Adrenal gland (tissue), 19 donors: ENCODE data around the gene DYNLL1. TPM values are rescaled to one million over a fixed set of nuclear protein-coding genes. Genes with fewer than 3 reads are reported as not detected.
"Not testable (repeated sequence)": the region's sequence is repeated elsewhere in the genome, so short reads cannot be mapped to it uniquely, and the experiment has no call there.

Source experiments
- DNase-seq, 7 donors: peaks; one replicate each; pipeline ENCODE4 v3.0.0-alpha.2; 2019 to 2020
- H3K27ac ChIP-seq, 5 donors: fragments of 200-600 bp; sonication (generic) in 4 of 5; 1 replicate in 3 of 5; 2 replicates in 2 of 5; pipeline versions ENCODE4 v1.5.1 to v1.8.0; 2016 to 2020; ENCODE audit warnings: mild to moderate bottlenecking in 1 of 5
- H3K27me3 ChIP-seq: fragments of 200-600 bp; 2 replicates; pipeline ENCODE4 v1.8.0; 2021
- H3K36me3 ChIP-seq, 2 donors: fragments of 200-600 bp; replicated peaks in 1 of 2; 1 replicate in 1 of 2; 2 replicates in 1 of 2; pipeline versions ENCODE4 v1.5.1 to v1.8.0; 2018 to 2022
- H3K4me1 ChIP-seq, 2 donors: fragments of 200-600 bp; replicated peaks in 1 of 2; 1 replicate in 1 of 2; 2 replicates in 1 of 2; pipeline versions ENCODE4 v1.5.1 to v1.8.0; 2018 to 2021
- H3K4me3 ChIP-seq, 4 donors: fragments of 200-600 bp; sonication (generic) in 3 of 4; one replicate each; pipeline ENCODE4 v1.5.1; 2016 to 2018
- H3K9me3 ChIP-seq, 3 donors: fragments of 200-600 bp; sonication (generic) in 1 of 3; replicated peaks in 1 of 3; 1 replicate in 2 of 3; 2 replicates in 1 of 3; pipeline versions ENCODE4 v1.5.1 to v1.8.0; 2016 to 2021
- CTCF ChIP-seq, 6 experiments: fragments of 450-650 bp in 4 of 6; fragments of 200-600 bp in 2 of 6; sonication (generic) in 1 of 6; IDR thresholded peaks; 1 replicate in 5 of 6; 2 replicates in 1 of 6; pipeline versions ENCODE4 v1.5.1 to v1.8.0; 2016 to 2021; ENCODE audit warnings: antibody characterized with exemption in 6 of 6, mild to moderate bottlenecking in 2 of 6, moderate library complexity in 1 of 6
- POLR2A ChIP-seq, 2 donors: fragments of 450-650 bp; IDR thresholded peaks; one replicate each; pipeline ENCODE4 v1.6.1; 2017; ENCODE audit warnings: antibody characterized with exemption in 2 of 2, mild to moderate bottlenecking in 2 of 2, moderate library complexity in 1 of 2
- WGBS, 4 donors: extraction: QIAGEN DNeasy Blood & Tissue Kit in 2 of 4; methylation state at CpG; one replicate each; pipeline versions ENCODE4 v1.1.5 to v1.1.7; 2013 to 2017; 5-methylcytosine and 5-hydroxymethylcytosine counted together
- intact Hi-C, 2 donors: fragments of 100-400 bp; cut with DNase I; formaldehyde crosslinking; loops; one replicate each; pipeline versions ENCODE4 v1.14.1 to v1.15.0; 2022 to 2023
- long read RNA-seq, 10 donors: library from polyadenylated mRNA in 3 of 10; unstranded in 2 of 10; stranded (forward) in 1 of 10; transcript quantifications; one replicate each; pipeline ENCODE4 v2.0.0 and lab custom pipeline, GENCODE V29; 2021 to 2026
- polyA plus RNA-seq, 3 donors: library from polyadenylated mRNA; stranded (reverse); fragments of 200-250 nt in 2 of 3; fragments of 350-450 nt in 1 of 3; fragmentation: Illumina TruSeq in 1 of 3; extraction: RNeasy Lipid Tissue Mini Kit (QIAGEN cat#74804) in 1 of 3; gene quantifications; one replicate each; pipeline ENCODE4 v1.2.3, GENCODE V29; 2013 to 2014
- total RNA-seq, 9 donors: library from RNA; depleted of rRNA in 4 of 9; stranded (reverse); fragments of >200 nt in 4 of 9; fragments of 120-200 nt in 1 of 9; fragmentation: NEBNext Ultra II Directional in 1 of 9; extraction: Animal tissue kit (Norgen Biotek cat#: 25700) in 1 of 9; gene quantifications; one replicate each; pipeline versions ENCODE4 v1.1.0 to v1.2.4, GENCODE V29; 2013 to 2023
- donor health status: healthy with polysubstance abuse.
- donor health status: Bipolar disorder and iron deficiency.
- donor health status: DM: yes; HTN: yes; CAD: no.
- donor health status: DM: no; HTN: no; CAD: no.
- donor health status: DM: no; HTN: no; CAD: no.
- donor health status: DM: yes; HTN: yes; CAD: no.

DYNLL1 gene
- 100 to 1,000 TPM; 168 to 463 (median 304) TPM for total RNA-seq
- polyA plus RNA-seq: 100 to 1,000 TPM; 301 to 378 (median 335) TPM
- long read RNA-seq, donor 1, transcript DYNLL1-202 (3 exons, 697 nt): minor isoform, 10 of 273 reads
- long read RNA-seq, donor 1, transcript DYNLL1-210 (1 exons, 670 nt): minor isoform, 22 of 273 reads
- long read RNA-seq, donor 1, transcript DYNLL1-207 (2 exons, 719 nt): minor isoform, 13 of 273 reads
- long read RNA-seq, donor 1, transcript DYNLL1-201 (3 exons, 720 nt): major isoform, 211 of 273 reads
- long read RNA-seq, donor 1, partial matches to known transcripts: 10 of 273 reads
- long read RNA-seq, donor 1, other reads (novel, unspliced or antisense): 0 of 273 reads
- long read RNA-seq, donor 2, transcript DYNLL1-210 (1 exons, 670 nt): minor isoform, 20 of 197 reads
- long read RNA-seq, donor 2, transcript DYNLL1-201 (3 exons, 720 nt): major isoform, 146 of 197 reads
- long read RNA-seq, donor 2, transcript DYNLL1-202 (3 exons, 697 nt): minor isoform, 9 of 197 reads
- long read RNA-seq, donor 2, transcript DYNLL1-207 (2 exons, 719 nt): minor isoform, 13 of 197 reads
- long read RNA-seq, donor 2, partial matches to known transcripts: 0 of 197 reads
- long read RNA-seq, donor 2, other reads (novel, unspliced or antisense): 0 of 197 reads
- long read RNA-seq, donor 3, transcript DYNLL1-210 (1 exons, 670 nt): minor isoform, 30 of 190 reads
- long read RNA-seq, donor 3, transcript DYNLL1-202 (3 exons, 697 nt): minor isoform, 9 of 190 reads
- long read RNA-seq, donor 3, transcript DYNLL1-207 (2 exons, 719 nt): minor isoform, 12 of 190 reads
- long read RNA-seq, donor 3, transcript DYNLL1-201 (3 exons, 720 nt): major isoform, 131 of 190 reads
- long read RNA-seq, donor 3, partial matches to known transcripts: 0 of 190 reads
- long read RNA-seq, donor 3, other reads (novel, unspliced or antisense): 0 of 190 reads
- long read RNA-seq, donor 4, transcript DYNLL1-201 (3 exons, 720 nt): major isoform, 63 of 81 reads
- long read RNA-seq, donor 4, partial matches to known transcripts: 0 of 81 reads
- long read RNA-seq, donor 4, other reads (novel, unspliced or antisense): 4 of 81 reads
- long read RNA-seq, donor 5, transcript DYNLL1-203 (3 exons, 814 nt): minor isoform, 6 of 170 reads
- long read RNA-seq, donor 5, transcript DYNLL1-202 (3 exons, 697 nt): minor isoform, 8 of 170 reads
- long read RNA-seq, donor 5, transcript DYNLL1-201 (3 exons, 720 nt): major isoform, 151 of 170 reads
- long read RNA-seq, donor 5, partial matches to known transcripts: 0 of 170 reads
- long read RNA-seq, donor 5, other reads (novel, unspliced or antisense): 2 of 170 reads
- long read RNA-seq, donor 6, transcript DYNLL1-201 (3 exons, 720 nt): major isoform, 80 of 97 reads
- long read RNA-seq, donor 6, transcript DYNLL1-202 (3 exons, 697 nt): minor isoform, 6 of 97 reads
- long read RNA-seq, donor 6, partial matches to known transcripts: 0 of 97 reads
- long read RNA-seq, donor 6, other reads (novel, unspliced or antisense): 3 of 97 reads
- long read RNA-seq, donor 7, transcript DYNLL1-201 (3 exons, 720 nt): major isoform, 95 of 134 reads
- long read RNA-seq, donor 7, transcript DYNLL1-202 (3 exons, 697 nt): minor isoform, 6 of 134 reads
- long read RNA-seq, donor 7, transcript DYNLL1-210 (1 exons, 670 nt): minor isoform, 18 of 134 reads
- long read RNA-seq, donor 7, transcript DYNLL1-207 (2 exons, 719 nt): minor isoform, 9 of 134 reads
- long read RNA-seq, donor 7, partial matches to known transcripts: 0 of 134 reads
- long read RNA-seq, donor 7, other reads (novel, unspliced or antisense): 0 of 134 reads
- long read RNA-seq, donor 8, transcript DYNLL1-202 (3 exons, 697 nt): minor isoform, 10 of 224 reads
- long read RNA-seq, donor 8, transcript DYNLL1-201 (3 exons, 720 nt): major isoform, 175 of 224 reads
- long read RNA-seq, donor 8, transcript DYNLL1-207 (2 exons, 719 nt): minor isoform, 10 of 224 reads
- long read RNA-seq, donor 8, transcript DYNLL1-210 (1 exons, 670 nt): minor isoform, 21 of 224 reads
- long read RNA-seq, donor 8, partial matches to known transcripts: 0 of 224 reads
- long read RNA-seq, donor 8, other reads (novel, unspliced or antisense): 0 of 224 reads
- long read RNA-seq, donor 9, transcript DYNLL1-201 (3 exons, 720 nt): major isoform, 169 of 235 reads
- long read RNA-seq, donor 9, transcript DYNLL1-203 (3 exons, 814 nt): minor isoform, 6 of 235 reads
- long read RNA-seq, donor 9, transcript DYNLL1-210 (1 exons, 670 nt): minor isoform, 34 of 235 reads
- long read RNA-seq, donor 9, transcript DYNLL1-207 (2 exons, 719 nt): minor isoform, 18 of 235 reads
- long read RNA-seq, donor 9, partial matches to known transcripts: 0 of 235 reads
- long read RNA-seq, donor 9, other reads (novel, unspliced or antisense): 0 of 235 reads
- long read RNA-seq, donor 10, transcript DYNLL1-201 (3 exons, 720 nt): major isoform, 51 of 70 reads
- long read RNA-seq, donor 10, transcript DYNLL1-210 (1 exons, 670 nt): minor isoform, 12 of 70 reads
- long read RNA-seq, donor 10, partial matches to known transcripts: 0 of 70 reads
- long read RNA-seq, donor 10, other reads (novel, unspliced or antisense): 0 of 70 reads

DNA sequence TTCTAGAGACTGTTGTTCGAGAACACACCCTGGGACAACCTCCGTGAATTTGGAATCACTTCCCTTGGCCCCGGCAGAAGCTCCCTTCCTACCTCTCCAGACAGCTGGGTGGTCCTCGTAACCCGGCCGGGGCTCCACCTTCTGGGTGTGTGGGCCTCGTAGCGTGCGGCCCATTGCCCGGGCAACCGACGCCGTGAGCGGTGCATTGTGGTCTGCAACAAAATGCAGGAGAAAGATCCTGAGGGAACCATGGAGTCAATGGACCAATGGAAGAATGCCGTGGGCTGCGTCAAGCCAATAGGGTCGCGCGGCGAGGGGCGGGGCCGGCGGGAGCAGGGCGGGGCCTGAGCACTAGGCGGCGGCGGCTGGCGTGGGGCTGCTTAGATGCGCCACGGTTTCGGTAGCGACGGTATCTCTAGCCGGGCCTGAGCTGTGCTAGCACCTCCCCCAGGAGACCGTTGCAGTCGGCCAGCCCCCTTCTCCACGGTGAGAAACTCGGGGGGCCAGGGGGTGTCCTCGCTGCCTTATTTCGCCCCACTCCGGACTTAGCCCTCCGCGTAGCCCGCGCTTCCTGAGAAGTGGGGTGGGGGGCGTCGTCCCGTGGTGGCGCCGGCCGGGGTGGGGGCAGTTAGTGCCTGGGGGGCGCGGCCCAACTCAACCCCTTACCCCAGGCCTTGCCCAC is at the start of gene DYNLL1:
Gene DYNLL1 (plus strand): TSS at position 383 of the 682 bp plus-strand sequence. CDS start 309 bp downstream, outside the sequence.
- intact Hi-C loops: no loop called here
- 0 to 4% (median 1%) methylated on average over 13 to 53 of the region's 53 CpGs for WGBS, 4 donors
- DNase-seq: peak; percentile 96 to 99 (median 97)
- TF ChIP-seq CTCF (IDR thresholded peaks at IDR 0.05) (peak in 3 of 6 experiments; percentile 16 to 32 (median 29)), POLR2A (IDR thresholded peaks at IDR 0.05) (peak; percentile 80 to 91)
- peak within 1 kb of the TSS in 4 of 5 donors; percentile 63 to 90 (median 82) for H3K27ac ChIP-seq
- H3K27me3 ChIP-seq: no peaks in the 10 kb centered on the region
- peak within 1 kb of the TSS; percentile 38 to 91 (median 77) for H3K4me3 ChIP-seq
- peaks cover 0 to 15% of the 10 kb centered on the region in 2 donors for H3K36me3 ChIP-seq
- peaks cover 15 to 22% of the 10 kb centered on the region in 2 donors for H3K4me1 ChIP-seq
- H3K9me3 ChIP-seq: no peaks in the 10 kb centered on the region

DNA sequence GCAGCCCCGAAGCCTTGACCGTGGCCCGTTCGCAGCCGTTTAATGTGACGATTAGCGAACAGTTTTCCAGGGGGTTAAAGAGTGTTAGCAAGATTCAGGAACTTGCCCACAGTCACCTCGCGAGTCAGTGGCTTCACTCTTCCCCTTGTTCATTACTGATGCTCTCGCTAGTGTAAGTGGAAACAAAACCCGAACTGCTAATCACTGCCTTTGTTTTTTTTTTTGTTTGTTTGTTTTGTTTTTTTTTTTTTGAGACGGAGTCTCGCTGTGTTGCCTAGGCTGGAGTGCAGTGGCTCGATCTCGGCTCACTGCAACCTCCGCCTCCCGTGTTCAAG is 49.1 kb upstream of the DYNLL1 start:
- intact Hi-C loops: not testable (repeated sequence)
- peaks cover 0 to 40% of the 10 kb centered on the region in 2 donors for H3K36me3 ChIP-seq

GRCh38 chr12:120447992-120448391 is 47.9 kb upstream of the DYNLL1 start:
- H3K36me3 ChIP-seq: peaks cover 0 to 31% of the 10 kb centered on the region in 2 donors
- DNase-seq: no peak
- WGBS, 4 donors: 94 to 97% (median 96%) methylated on average over 4 of the region's 4 CpGs

More for the DNA sequence above, 49.1 kb upstream of the DYNLL1 start:
- peak overlapping the region; percentile 37 to 95 (median 82) for H3K27ac ChIP-seq
- peak overlapping the region; percentile 35 to 92 (median 67) for H3K4me3 ChIP-seq
- H3K27me3 ChIP-seq, H3K9me3 ChIP-seq, DNase-seq: not testable (repeated sequence)
- 4 to 6% (median 5%) methylated on average over 11 to 17 of the region's 17 CpGs for WGBS, 4 donors
- peaks cover 8 to 26% of the 10 kb centered on the region in 2 donors for H3K4me1 ChIP-seq

GRCh38 chr12:120452524-120452923 is 43.4 kb upstream of the DYNLL1 start:
- H3K4me3 ChIP-seq, intact Hi-C loops, H3K9me3 ChIP-seq, H3K27me3 ChIP-seq, H3K27ac ChIP-seq, H3K4me1 ChIP-seq: not testable (repeated sequence)
- H3K36me3 ChIP-seq: peaks cover 0 to 30% of the 10 kb centered on the region in 2 donors
- 85 to 94% (median 87%) methylated on average over 5 of the region's 5 CpGs for WGBS, 4 donors
- DNase-seq: peak in 1 of 7 donors; percentile 33

More at GRCh38 chr12:120447992-120448391, 47.9 kb upstream of the DYNLL1 start:
- H3K9me3 ChIP-seq: no peaks in the 10 kb centered on the region
- H3K27me3 ChIP-seq: no peaks in the 10 kb centered on the region
- no peak overlapping the region for H3K27ac ChIP-seq
- intact Hi-C loops: no loop called here
- no peak for TF ChIP-seq CTCF (IDR thresholded peaks at IDR 0.05)
- no peak for TF ChIP-seq POLR2A (IDR thresholded peaks at IDR 0.05)
- H3K4me1 ChIP-seq: peaks cover 8 to 26% of the 10 kb centered on the region in 2 donors
- no peak overlapping the region for H3K4me3 ChIP-seq
